IPS-20b (cell line): ENCODE results near the gene CUX1.
A peak's percentile ranks its signal among the peaks of the same experiment; 100 is the strongest.
"Not testable (repeated sequence)": the region's sequence is repeated elsewhere in the genome, so short reads cannot be mapped to it uniquely, and the experiment has no call there.

Source experiments
- H3K27ac ChIP-seq: one replicate; pipeline ENCODE4 v1.5.1; 2013; ENCODE audit warnings: low read length
- H3K27me3 ChIP-seq: 2 replicates; pipeline ENCODE4 v1.6.1; 2013; ENCODE audit warnings: mild to moderate bottlenecking, low read length, inconsistent platforms; ENCODE audit not compliant: insufficient read depth
- H3K36me3 ChIP-seq: 2 replicates; pipeline ENCODE4 v1.6.1; 2013; ENCODE audit warnings: low read depth, mild to moderate bottlenecking, inconsistent platforms, low read length, moderate library complexity; ENCODE audit not compliant: insufficient read depth
- H3K4me1 ChIP-seq: 2 replicates; pipeline ENCODE4 v1.6.1; 2013; ENCODE audit warnings: mild to moderate bottlenecking, control low read depth, inconsistent platforms, low read length, moderate library complexity; ENCODE audit not compliant: insufficient read depth
- H3K4me3 ChIP-seq: 2 replicates; pipeline ENCODE4 v1.5.1; 2013; ENCODE audit warnings: mild to moderate bottlenecking, low read length, inconsistent platforms
- H3K9ac ChIP-seq: 2 replicates; pipeline ENCODE4 v1.6.1; 2013; ENCODE audit warnings: low read depth, mild to moderate bottlenecking, inconsistent platforms, low read length, moderate library complexity
- H3K9me3 ChIP-seq: 2 replicates; pipeline ENCODE4 v1.6.1; 2013; ENCODE audit warnings: mild to moderate bottlenecking, low read depth, low read length, inconsistent platforms; ENCODE audit not compliant: insufficient read depth

CUX1 gene

DNA sequence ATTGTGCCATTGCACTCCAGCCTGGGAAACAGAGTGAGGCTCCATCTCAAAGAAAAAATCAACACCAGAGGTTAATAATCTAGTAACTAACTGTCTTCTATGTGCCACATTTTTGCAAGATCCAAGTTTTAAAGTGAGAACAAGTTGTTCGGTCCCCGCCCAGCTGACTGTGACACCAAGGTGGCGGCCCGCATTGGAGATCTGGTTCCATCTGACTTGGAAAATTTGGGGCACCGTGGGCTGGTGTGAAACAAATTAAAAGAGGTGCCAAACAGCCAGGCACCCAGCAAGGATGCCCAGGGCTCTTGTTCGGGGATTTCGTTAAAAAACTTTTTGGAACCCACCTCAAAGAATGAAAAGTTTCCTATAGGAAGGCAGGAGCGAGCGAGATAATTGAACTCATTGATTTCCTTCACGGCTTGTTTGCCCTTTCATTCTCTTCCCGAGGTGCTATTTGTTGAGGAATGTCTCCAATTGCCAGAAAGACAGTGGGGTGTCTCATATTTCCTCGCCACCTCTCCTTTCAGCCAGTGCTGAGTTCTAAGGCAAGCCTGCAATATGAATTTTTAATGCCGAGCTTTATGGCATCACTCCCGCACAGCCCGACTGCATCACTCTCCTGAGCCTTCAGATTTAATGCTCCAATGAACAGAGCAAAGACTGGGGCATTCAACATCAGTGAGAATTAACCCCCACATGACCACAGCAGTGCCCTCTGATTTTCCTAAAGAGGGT lies 312.4 kb downstream of the CUX1 start:
- Histone ChIP-seq H3K36me3 (peaks cover 5% of the 10 kb centered on the region; the same call in 1 of the 2 replicates), H3K9me3 (no peaks in the 10 kb centered on the region), H3K27ac (no peak overlapping the region), H3K27me3 (no peaks in the 10 kb centered on the region), H3K9ac (no peak overlapping the region), H3K4me1 (peaks cover 7% of the 10 kb centered on the region; the same call in 1 of the 2 replicates), H3K4me3 (no peak overlapping the region)

DNA sequence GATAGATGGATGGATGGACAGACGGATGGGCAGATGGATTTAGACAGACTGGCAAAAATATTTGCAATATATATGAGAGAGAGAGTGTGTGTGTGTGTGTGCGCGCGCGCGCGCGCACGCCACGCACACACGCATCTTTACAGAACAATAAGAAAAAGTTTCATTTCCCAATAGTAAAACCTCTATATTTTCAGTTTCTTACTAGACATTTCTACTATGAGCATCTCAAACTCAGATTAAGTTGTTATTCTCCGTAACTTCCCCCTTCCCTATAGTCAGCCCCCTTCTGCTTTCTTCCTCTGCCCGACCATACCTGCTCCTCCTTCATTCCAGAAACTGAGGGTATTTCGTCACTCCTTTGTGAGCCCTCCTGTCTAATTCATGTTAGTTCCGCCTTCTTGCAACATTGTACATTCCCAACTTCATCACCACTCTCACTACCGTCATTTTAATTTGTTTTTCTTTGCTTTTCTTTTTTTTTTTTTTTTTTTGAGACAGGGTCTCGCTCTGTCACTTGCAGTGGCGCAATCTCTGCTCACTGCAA lies 314.9 kb downstream of the CUX1 start:
- H3K4me3 ChIP-seq: no peak overlapping the region
- H3K27me3 ChIP-seq: no peaks in the 10 kb centered on the region
- no peaks in the 10 kb centered on the region for H3K9me3 ChIP-seq
- H3K9ac ChIP-seq: no peak overlapping the region
- H3K4me1 ChIP-seq: no peaks in the 10 kb centered on the region
- no peak overlapping the region for H3K27ac ChIP-seq
- peaks cover 4% of the 10 kb centered on the region; the same call in 1 of the 2 replicates for H3K36me3 ChIP-seq

- 0 out of 2 replicates have a peak, but pooled peaks cover 7% of the 10 kb centered on the region for H3K36me3 ChIP-seq
These were observed 321.2 kb downstream of the CUX1 start for GRCh38 chr7:102138676-102139075.

DNA sequence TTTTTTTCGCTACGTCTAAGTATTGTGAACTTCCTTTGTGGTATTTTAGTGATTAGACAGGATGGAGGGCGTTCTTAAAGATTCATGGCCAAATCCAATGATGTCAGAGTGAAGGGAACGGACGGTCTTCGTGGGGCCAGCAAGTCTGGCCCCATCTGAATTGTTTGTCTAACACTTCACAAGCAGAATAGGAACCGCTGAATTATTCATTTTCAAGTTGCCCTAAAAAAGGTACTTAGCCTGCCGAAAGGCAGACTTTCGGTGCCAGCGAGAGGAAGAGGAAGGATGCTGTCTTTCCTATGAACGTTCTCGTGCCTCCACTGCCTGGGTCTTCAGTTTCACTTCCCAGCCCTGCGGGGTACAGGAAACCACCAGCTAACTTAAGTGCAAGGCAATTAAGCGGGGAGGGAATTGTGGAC lies 323.5 kb downstream of the CUX1 start:
- Histone ChIP-seq H3K27ac (no peak overlapping the region), H3K9ac (no peak overlapping the region), H3K4me1 (no peaks in the 10 kb centered on the region), H3K36me3 (0 out of 2 replicates have a peak, but pooled peaks cover 3% of the 10 kb centered on the region), H3K27me3 (no peaks in the 10 kb centered on the region), H3K4me3 (no peak overlapping the region), H3K9me3 (no peaks in the 10 kb centered on the region)

More at GRCh38 chr7:102138676-102139075, 321.2 kb downstream of the CUX1 start:
- no peaks in the 10 kb centered on the region for H3K4me1 ChIP-seq
- no peak overlapping the region for H3K4me3 ChIP-seq
- no peak overlapping the region for H3K9ac ChIP-seq
- H3K27ac ChIP-seq: no peak overlapping the region
- H3K9me3 ChIP-seq: no peaks in the 10 kb centered on the region
- H3K27me3 ChIP-seq: no peaks in the 10 kb centered on the region

DNA sequence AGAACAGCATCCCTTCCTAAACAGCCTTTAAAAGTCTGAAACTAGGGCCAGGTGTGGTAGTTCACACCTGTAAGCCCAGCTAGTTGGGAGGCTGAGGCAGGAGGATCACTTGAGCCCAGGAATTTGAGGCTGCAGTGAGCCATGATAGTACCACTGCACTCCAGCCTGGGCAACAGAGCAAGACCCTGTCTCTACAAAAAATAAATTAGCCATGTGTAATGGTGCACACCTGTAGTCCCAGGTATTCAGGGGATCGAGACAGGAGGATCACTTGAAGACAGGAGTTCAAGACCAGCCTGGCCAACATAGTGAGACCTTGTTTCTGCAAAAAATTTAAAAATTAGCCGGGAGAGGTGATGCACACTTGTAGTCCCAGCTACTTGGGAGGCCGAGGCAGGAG lies 325.0 kb downstream of the CUX1 start:
- H3K27me3 ChIP-seq, H3K9me3 ChIP-seq, H3K27ac ChIP-seq, H3K4me3 ChIP-seq, H3K9ac ChIP-seq, H3K36me3 ChIP-seq, H3K4me1 ChIP-seq: not testable (repeated sequence)

DNA sequence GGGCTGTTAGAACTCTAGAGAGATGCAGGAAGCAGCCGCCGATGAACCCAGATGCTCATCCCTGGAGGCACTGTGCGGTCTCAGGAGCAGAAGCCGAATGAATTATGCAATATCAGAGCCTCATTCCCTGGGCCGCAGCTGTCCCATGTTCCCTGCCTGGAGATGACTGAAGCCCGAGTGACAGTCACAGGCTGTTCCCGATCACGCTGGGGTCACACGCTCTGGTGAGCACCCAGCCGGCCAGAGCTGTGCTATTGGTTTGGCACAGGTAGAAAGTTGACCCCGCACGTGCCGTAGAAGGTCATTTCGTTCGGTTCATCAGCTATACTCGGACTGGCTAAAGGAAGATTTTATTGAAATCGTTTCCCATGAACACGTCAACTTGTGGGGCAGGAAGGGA lies 328.7 kb downstream of the CUX1 start:
- Histone ChIP-seq H3K4me3 (no peak overlapping the region), H3K36me3 (no peaks in the 10 kb centered on the region), H3K4me1 (no peaks in the 10 kb centered on the region), H3K9ac (no peak overlapping the region), H3K9me3 (no peaks in the 10 kb centered on the region), H3K27me3 (no peaks in the 10 kb centered on the region), H3K27ac (no peak overlapping the region)

- Histone ChIP-seq H3K4me1 (peaks cover 3% of the 10 kb centered on the region; the same call in 1 of the 2 replicates), H3K27me3 (no peaks in the 10 kb centered on the region), H3K9me3 (no peaks in the 10 kb centered on the region), H3K4me3 (no peak overlapping the region), H3K36me3 (no peaks in the 10 kb centered on the region), H3K9ac (no peak overlapping the region), H3K27ac (no peak overlapping the region)
These were observed 329.6 kb downstream of the CUX1 start for GRCh38 chr7:102147008-102147407.

DNA sequence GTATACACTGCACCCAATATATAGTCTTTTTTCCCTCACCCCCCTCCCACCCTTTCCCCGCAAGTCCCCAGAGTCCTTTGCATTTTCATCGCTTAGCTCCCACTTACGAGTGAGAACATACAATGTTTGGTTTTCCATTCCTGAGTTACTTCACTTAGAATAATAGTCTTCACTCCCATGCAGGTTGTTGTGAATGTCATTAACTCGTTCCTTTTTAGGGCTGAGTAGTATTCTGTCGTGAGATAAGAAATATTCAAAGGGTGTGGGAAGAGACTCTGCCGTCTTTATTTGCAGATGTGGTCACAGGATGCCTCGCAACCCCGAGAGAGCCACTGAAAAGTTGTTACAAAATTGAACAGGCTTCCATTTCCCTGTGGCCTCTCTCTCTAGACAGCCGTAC lies 331.4 kb downstream of the CUX1 start:
- Histone ChIP-seq H3K9ac (no peak overlapping the region), H3K36me3 (no peaks in the 10 kb centered on the region), H3K27ac (no peak overlapping the region), H3K9me3 (no peaks in the 10 kb centered on the region), H3K4me1 (peaks cover 15% of the 10 kb centered on the region; the same call in 1 of the 2 replicates), H3K27me3 (no peaks in the 10 kb centered on the region), H3K4me3 (no peak overlapping the region)

- Histone ChIP-seq H3K36me3 (no peaks in the 10 kb centered on the region), H3K9me3 (no peaks in the 10 kb centered on the region), H3K27me3 (no peaks in the 10 kb centered on the region), H3K4me3 (no peak overlapping the region), H3K4me1 (peaks cover 15% of the 10 kb centered on the region; the same call in 1 of the 2 replicates), H3K27ac (no peak overlapping the region), H3K9ac (no peak overlapping the region)
These were observed 332.0 kb downstream of the CUX1 start for GRCh38 chr7:102149416-102149815.

GRCh38 chr7:102150266-102150665 lies 332.8 kb downstream of the CUX1 start:
- no peaks in the 10 kb centered on the region for H3K36me3 ChIP-seq
- no peak overlapping the region for H3K4me3 ChIP-seq
- no peaks in the 10 kb centered on the region for H3K9me3 ChIP-seq
- H3K27me3 ChIP-seq: no peaks in the 10 kb centered on the region
- H3K27ac ChIP-seq: no peak overlapping the region
- peaks cover 15% of the 10 kb centered on the region; the same call in 1 of the 2 replicates for H3K4me1 ChIP-seq
- H3K9ac ChIP-seq: no peak overlapping the region

DNA sequence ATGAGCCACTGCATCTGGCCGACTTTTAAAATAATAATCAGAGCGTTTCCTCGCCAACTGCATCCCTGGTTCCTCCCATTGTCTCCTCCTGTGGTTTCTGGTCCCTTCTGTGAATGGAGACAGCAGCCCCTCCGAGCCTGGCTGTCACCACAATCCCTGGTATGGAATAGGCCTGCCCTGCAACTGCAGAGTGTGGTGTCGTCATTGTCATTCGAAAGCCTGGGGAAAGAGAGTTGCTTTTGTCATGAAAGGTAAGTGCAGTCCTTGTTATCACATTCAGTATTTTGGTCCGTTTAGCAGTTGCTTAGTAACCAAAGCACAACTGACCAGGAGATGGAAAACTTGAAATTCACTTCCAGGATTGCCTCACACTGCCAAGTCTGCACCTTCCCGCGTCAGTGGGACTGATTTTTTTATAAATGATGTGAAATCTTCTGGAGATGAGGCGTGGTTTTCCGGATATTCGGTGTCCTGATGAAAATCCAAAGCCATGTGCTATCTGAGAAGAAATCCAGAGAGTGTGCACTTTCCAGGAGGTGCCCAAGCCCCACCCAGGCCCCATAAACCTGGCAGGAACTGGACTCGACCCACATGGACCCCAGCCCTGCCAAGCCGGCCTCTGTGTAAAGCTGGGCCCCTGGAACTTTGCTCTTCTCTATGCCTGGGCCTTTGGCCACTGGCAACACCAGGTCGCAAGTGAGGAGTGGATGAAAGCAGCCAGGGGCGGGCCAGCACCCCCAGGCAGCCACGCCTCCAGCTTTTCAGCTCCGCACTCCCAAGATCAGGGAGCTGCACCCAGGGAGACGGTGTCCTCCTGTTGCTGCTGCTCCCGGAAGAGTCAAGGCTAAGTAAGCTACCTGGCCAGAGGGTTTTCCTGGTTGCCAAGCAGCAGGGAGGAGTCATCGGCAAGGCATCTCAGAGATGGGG lies 335.5 kb downstream of the CUX1 start:
- H3K36me3 ChIP-seq: no peaks in the 10 kb centered on the region
- H3K27ac ChIP-seq: peak overlapping the region; percentile 62
- peak overlapping the region; percentile 64; the same call in 1 of the 2 replicates for H3K9ac ChIP-seq
- H3K4me1 ChIP-seq: peaks cover 15% of the 10 kb centered on the region; the same call in 1 of the 2 replicates
- H3K4me3 ChIP-seq: peak overlapping the region; percentile 7; the same call in 1 of the 2 replicates
- no peaks in the 10 kb centered on the region for H3K27me3 ChIP-seq
- no peaks in the 10 kb centered on the region for H3K9me3 ChIP-seq
